HG03159 (cell line): Measurements from ENCODE around the gene TTC13.

Experiments used
- ATAC-seq: cut with Tn5 transposase; IDR thresholded peaks from one replicate; pipeline ENCODE4 v1.9.1; 2021; ENCODE audit warnings: mild to moderate bottlenecking, moderate library complexity; ENCODE audit not compliant: unreplicated experiment

The TTC13 gene

DNA sequence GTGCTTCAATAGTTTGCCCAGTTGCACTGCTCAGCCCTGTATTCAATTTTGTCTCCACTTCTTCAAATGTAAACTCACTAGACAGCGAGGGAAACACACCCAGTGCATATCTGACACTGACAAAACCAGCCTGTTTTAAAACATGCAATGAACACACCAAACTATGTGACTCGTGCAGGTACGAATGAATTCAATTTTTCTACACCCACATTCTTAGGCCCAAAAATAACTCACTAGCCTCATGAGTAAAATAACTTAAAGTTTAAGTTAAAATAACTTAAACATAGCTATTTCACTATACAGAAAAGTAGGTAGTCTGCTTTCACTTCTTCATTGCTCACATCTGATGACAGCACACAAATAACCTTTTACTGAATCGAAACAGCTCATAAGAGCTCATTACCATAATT, 21.1 kb downstream of the TTC13 start:
- peak; percentile 89 for ATAC-seq

DNA sequence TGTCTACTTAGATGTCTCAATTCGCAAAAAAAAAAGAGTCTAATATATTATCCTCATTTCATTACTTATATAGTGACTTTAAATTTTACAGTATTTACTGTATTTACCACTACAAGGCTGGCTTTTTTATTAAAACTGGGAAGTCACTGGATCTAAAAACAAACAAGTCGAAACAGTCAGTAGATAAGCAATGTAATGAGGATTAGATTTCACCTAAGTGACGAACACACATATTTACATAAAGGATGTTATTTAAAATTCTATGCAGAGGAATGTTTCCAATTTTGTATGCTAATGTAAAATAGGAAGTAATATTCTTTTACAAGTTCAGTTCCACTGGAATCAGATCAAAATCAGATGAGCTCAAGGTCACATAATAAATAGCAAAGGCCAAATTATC, 28.3 kb downstream of the TTC13 start:
- ATAC-seq: no peak

DNA sequence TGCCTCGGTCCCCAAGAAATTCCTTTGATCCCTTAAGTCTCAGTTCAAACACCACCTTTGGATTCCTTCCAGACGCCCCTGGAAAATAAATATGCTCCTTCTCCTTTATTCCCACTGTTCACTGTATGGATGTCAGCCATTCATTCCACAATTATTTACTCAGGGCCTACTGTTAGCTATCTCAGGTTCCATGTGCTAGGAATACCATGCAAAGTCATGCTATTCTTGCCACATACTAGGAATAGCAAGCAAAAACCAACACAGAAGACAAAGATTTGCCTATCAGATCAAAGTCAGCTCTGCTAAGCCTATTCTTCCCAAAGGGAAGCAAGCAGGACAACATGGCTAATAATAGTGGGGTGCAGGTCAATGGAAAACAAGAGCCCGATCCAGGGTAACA, 29.8 kb downstream of the TTC13 start:
- no peak for ATAC-seq

DNA sequence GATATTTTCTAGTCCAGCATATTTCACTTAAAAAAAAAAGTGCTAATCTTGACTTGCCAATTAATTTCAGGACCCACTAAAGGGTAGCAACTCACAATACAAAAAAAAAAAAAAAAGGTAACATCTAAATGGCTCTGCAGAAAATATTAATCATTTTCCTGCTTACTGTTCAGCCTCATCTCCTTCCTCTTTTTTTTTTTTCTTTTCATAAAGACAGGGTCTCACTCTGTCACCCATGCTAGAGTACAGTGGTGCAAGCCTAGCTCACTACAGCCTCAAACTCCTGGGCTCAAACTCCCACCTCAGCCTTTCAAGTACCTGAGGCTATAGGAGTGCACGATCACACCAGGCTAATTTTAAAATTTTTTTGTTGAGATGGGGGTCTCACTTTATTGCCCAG, 30.4 kb downstream of the TTC13 start:
- ATAC-seq: no peak

DNA sequence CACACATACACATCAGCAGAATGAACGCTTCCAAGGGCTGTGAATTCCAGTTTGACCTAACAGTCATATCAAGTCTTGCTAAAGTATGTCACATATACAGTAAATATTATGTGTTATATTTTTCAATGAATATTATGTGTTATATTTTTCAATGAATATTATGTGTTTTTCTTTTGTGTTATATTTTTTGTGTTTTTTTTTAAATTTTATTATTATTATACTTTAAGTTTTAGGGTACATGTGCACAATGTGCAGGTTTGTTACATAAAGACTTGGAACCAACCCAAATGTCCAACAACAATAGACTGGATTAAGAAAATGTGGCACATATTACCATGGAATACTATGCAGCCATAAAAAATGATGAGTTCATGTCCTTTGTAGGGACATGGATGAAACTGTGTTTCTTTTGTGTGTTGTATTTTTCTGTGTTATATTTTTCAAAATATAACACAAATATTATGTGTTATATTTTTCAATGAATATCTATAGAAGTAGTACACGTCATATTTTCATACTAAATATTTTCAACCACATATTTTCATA, 35.5 kb downstream of the TTC13 start:
- no peak for ATAC-seq

DNA sequence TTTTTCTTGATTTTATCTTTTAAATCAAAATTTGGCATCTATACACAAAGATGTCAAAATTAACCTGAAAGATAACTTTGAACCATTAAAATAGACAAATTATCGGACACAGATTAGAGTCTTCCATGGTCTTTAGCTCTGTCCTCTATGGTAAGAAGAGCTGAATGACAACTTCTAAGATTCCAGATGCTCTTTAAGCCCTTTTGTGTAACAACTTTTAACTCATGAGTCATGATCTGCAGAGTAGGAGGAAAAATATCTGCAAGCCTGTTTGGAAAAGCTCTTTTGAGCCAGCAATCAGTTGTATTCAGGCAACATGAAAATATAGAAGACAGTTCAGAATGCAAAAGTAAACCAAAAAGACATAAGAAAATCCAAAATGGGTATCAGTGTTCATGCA, 37.8 kb downstream of the TTC13 start:
- no peak for ATAC-seq

DNA sequence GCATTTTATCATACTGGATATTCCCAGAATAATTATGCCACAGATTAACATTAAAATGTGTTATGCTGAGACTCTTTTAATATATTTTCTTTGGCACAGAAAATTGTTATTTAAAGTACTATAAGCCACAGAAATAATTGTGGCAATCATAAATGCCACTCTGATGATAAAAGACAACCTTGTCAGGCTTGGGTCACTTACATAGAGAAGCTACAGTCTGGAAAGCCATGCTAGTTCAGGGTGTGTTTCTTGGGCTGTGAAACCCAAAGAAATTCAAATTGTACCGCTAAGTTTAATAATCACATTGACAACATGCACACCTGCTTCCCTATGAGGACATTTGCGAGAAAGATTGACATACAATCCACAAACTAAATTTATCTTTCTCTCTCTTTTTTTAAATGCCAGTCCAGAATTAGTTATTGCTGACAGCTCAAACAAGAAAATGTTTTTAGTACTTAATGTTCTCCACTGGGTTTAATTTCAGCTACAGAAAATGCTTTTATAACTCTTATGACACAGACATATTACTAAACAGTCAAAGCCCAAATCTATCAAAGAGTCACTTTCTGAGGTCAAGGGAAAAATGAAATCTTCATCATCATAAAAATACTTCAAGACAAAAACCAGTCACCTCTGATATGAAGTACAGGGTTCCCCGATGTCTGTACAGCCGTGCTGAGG, 38.7 kb downstream of the TTC13 start:
- ATAC-seq: no peak

DNA sequence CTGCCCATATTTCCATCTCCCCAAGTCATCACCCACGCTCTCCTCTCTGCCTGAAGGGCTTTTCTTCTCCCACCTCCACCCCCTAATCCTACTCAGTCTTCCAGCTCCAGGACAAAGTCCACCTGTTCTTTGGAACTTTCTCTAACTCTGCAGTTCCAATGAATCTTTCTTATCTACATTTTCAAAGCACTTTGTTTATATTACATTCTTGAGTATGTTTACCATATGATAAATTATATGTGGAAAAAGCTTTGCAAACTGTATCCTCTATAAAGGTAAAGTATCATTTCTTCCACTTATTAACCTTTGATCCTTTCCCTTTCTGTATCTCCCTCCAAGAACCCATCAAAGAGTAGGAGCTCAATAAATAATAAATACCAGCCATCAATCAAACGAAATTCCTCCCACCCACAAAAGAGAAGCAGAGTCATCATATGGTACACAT, 39.7 kb downstream of the TTC13 start:
- ATAC-seq: no peak

DNA sequence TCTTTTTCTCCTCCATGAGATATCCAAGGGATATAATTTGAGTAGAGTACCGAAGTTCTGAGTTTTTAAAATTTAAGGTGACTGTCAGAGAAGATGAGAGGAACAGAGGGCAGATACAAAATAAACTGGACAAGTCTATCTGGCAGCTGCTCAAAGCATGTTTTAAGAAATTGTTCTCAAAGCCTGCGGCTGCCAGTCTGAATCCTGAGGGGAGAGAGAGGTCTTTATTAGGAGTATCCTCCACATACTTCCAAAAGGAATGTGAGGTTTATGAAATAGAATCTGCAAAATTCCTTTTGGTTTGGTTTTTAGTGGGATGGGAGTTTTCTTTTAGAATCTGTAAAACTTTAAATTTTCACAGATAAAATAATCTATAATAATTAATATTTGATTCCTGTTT, 41.3 kb downstream of the TTC13 start:
- no peak for ATAC-seq

DNA sequence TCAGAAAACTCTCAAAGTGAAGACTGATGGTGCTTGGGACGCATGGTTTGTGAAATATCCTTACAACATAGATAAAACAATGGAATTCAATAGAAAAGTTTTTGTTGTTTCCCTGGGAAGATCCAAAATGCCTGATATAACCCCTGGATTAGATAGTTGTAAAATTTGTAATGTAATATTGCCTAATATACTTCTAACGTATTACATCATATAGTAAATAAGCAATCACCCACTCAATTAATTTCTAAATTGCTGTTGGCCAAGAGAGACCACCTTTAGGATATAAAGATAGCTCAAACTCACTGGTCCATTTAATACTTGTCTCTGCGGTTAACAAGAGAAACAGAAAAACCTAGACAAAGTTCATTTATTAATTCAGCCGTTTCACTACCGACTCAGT, 42.2 kb downstream of the TTC13 start:
- no peak for ATAC-seq

DNA sequence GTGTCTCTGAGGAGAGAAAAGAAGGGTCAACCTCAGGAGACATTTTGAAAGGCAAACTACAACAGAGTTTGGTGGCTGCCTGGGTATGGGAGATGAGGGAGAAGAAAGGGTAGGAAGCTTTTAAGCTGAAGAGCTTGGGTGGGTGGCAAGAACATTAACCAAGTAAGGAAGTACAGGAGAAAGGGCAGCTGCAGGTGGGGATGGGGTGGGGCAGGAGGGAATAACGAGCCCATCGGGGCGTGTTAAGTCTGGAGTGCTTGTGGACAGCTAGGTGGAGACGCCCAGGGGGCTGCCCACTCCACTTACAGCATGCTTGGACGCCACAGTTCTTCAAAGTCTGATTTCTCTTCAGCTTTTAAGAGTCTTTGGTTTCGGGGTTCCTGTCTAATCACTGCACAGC, 42.8 kb downstream of the TTC13 start:
- no peak for ATAC-seq

DNA sequence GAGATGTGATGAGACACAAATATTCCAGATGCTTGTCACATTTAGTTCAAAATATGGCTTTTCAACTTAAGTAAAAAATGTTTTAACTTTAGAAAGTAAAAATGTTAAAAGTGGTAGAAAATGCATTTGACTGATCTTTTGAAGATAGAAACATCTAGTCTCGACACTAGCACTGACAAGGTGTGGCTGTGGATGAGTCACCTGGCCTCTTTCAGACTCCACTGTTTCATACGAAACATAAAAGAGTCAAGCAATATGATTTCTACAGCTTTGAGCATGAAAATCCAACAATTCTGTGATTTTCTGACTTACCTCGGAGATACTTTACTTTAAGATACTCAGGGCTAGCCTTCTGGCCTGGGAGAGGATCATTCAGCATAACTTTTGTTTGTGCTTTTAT, 47.7 kb downstream of the TTC13 start:
- no peak for ATAC-seq

DNA sequence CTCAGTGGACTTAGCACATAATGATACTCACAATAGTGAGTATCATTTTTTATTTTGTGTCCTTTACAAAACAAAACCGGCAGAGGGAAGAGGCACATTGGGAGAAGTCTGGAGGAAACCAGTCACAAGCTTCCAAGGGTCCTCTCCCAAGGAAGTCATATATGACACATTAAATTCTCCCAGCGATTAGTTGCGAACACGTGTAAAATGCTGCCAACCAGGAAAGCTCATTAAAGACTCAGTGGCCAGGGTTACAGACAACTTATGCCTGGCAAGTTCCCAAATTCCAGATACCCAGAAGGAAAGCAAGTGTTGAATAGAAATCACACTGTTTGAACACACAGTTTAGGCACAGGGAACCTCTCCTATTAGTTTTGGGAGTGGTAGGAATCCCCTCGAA, 52.5 kb downstream of the TTC13 start:
- no peak for ATAC-seq

DNA sequence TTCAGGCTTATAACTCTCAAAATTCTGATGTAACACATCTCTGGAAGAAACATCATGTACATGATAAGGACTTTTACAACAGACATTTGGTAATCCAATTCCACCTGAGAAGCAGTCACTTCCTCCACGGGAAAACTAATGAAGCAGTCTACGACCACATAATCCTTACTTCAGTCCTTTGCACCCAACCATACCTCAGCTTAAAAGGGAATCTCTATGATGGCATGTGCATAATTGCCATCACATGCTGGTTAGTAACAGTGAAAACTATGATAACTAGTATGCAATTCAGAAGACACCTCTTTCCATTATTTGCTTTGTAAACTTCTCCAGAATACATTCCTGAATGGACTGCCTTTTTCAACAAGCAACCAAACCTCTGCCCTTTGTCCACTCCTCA, 53.1 kb downstream of the TTC13 start:
- ATAC-seq: no peak

DNA sequence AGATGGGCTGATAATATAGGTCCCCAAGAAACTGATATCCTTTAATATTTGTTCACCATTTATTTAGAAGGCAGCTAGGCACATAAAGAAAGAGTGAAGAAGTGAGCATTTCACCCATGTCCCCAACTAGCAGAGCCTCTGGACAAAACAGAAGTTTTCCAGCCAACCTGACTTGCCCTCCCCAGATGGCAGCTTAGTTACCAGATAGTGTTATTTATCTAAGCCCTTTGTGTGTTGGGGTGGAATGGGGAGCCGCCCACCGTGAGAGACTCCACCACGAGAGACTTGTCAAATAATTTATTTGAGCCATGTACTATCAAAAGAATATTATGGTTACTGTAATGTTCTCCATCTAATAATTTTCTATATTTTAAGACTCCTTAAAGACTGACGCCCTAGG, 55.5 kb downstream of the TTC13 start:
- no peak for ATAC-seq

DNA sequence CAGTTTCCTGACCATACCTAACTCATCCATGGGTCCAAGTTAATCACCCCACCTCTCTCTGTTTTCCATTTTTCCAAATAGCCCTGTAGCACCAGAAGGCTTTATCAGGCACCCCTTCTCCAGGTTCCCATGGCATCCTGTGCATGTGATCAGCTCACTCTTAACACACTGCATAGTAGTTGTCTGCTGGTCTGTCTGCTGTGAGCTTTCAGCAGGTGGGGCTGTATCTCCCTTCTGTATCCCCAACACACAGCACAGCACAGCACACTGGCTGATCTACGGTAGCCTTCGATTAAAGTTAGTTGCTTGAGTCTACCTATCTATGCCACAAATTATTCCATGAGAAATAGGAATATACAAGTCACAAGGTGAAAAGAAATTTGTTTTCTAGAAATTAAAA, 56.0 kb downstream of the TTC13 start:
- ATAC-seq: no peak

DNA sequence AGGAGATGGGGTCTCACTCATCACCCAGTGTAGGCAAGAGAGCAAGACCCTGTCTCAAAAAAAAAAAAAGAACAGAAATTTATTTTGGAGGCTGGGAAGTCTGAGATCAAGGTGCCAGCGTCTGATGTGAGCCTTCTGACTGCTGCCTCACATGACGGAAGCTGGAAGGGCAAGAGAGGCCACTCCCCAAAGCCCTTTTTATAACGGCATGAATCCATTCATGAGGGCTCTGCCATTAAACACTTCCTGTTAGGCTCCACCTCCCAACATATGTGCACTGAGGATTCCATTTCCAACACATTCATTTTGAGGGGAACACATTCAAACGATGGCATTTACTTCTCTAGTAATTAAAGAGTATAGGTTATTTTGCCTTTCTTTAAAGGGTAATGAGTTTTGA, 59.5 kb downstream of the TTC13 start:
- no peak for ATAC-seq

DNA sequence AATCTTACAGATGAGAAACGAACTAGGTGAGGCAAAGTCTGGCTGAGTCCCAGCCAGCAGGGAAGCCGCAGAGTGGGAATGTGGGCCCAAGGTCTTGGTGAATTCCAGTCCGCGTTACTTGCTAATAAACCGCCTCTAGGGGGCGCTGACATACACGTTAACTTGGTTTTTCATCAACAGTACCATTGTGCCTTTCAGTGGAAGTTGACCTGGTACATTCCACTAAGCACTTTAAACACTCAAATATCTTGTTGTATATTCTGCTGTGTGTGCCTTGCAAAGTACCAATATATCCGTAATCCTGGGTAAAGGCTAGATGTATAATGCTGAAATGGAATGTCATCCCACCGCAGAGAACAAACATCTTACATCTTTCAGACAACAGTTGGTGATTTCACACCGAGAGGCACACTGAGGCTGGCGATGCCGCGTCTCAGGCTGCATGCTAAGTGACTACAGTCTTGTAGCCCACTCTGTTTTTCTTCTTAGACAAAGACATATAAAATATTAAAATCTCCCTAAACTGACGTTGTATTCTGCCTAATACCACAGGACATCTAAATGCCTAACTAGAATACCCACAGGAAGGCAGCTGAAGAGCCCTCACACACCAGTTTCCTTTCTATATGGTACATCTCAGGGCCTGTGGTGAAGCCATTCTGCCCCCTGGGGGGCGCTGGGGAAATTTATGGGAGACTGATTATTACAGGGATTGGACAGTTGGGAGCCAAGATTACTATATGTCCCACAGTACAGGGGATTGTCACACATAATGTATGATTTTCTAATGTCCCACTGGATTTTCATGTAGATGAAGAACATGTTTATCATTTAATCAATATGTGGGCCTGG, 61.2 kb downstream of the TTC13 start:
- no peak for ATAC-seq

DNA sequence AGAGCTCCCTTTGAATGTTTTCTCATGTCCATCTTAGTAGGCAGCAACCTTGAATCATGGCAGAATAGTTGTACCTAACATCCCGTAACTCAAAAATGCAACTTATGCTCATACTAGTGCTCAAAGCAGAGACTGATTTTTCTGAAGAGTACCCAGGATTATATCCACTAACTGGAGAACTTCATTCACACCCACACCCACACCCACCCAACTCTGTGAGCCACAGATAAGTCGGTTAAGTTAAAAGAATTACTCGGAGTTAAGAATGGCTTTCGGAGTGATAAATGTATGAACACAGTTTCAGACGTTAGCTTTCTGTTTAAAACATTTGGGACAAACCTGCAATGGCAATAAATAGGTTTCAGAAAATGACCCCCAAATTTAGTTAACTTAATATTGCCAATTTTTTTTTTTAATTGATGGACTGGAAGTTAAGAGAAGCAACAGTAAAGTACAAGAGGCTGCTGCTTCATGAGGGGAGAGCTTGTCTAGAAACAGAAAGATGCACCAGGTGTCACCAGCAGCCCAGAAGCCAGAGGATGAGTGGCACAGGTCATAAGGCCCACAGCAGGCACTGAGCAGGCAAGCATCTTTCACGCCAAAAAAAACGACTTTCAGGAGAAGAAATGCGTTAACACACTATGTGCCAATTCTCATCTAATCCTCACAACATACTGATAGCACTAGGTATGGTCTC, 61.9 kb downstream of the TTC13 start:
- ATAC-seq: no peak

DNA sequence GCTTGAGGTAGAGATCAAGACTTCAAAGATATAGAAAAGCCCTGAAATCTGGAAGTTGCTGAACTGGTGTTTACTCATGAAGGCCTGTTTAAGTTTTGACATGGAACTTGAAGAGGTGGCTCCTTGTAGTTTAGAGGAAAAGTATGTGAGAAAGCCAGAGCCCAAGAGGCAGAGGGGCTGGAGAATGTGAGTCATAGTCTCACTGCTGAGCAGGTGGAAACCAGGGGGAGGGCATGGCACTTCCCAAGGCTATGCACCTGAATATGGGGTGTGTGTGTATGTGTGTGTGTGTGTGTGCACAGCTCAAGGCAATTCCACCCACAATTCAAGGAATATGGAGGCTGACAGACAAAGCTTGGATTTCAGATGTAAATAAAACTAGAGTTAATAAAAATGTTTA, 63.6 kb downstream of the TTC13 start:
- no peak for ATAC-seq

DNA sequence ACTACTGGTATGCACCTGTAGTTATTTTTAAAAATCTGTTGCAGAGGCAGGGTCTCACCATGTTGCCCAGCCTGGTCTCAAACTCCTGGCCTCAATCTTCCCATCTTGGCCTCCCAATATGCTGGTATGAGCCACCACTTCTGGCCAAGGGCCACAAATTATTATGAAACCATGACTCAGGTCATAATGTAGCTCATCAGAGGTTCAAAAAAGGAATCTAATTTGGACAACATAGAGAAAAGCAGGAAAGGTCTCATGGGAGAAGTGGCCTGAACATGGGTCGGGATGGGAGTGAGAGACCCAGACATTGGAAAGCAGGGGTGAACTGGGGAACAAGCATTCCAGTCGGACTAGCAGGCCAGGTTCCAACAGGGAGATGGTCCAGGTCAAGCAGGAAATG, 65.2 kb downstream of the TTC13 start:
- no peak for ATAC-seq

DNA sequence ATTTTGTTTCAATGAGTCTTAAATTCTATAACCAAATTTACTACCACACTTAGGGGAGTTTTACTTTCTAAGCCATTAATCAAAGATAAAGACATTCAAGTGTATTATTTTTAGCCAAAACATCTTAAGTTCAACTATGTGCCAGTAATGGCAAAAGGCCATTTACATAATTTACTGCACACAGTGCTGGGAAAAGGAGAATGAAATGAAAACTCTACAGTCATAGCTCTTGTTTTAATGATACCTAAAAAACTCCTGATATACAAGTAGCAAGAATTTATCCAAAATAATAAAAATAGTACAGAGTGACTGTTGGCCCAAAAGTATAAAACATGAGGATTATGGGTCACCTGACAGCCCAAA, 67.9 kb downstream of the TTC13 start:
- no peak for ATAC-seq
